K562 (cell line): ENCODE data around the gene PPP1R10. TPM values are rescaled to one million over a fixed set of nuclear protein-coding genes. Genes with fewer than 3 reads are reported as not detected.
A peak's percentile ranks its signal among the peaks of the same experiment; 100 is the strongest.

Source experiments
- CHCHD3 ChIP-seq: fragments of 250-450 bp; sonication (Bioruptor Pico); IDR thresholded peaks from 2 replicates; pipeline ENCODE4 v2.1.2; 2022; ENCODE audit warnings: mild to moderate bottlenecking
- DLX4 ChIP-seq: fragments of 250-450 bp; sonication (Bioruptor Pico); IDR thresholded peaks from 2 replicates; pipeline ENCODE4 v1.6.1; 2021; ENCODE audit warnings: mild to moderate bottlenecking
- DMBX1 ChIP-seq: fragments of 250-450 bp; sonication (Bioruptor Pico); IDR thresholded peaks from 2 replicates; pipeline ENCODE4 v1.8.0; 2022; ENCODE audit warnings: inconsistent platforms, mild to moderate bottlenecking, moderate library complexity, borderline replicate concordance
- MITF ChIP-seq: IDR thresholded peaks from 2 replicates; pipeline ENCODE4 v1.6.1; 2014; ENCODE audit warnings: antibody characterized with exemption
- RREB1 ChIP-seq: fragments of 250-450 bp; sonication (Bioruptor Pico); IDR thresholded peaks from 2 replicates; pipeline ENCODE4 v1.4.0; 2020
- SMARCB1 ChIP-seq: IDR thresholded peaks from 2 replicates; pipeline ENCODE4 v1.6.1; 2011; ENCODE audit warnings: improper control_type of control experiment, low read depth; ENCODE audit not compliant: insufficient read length
- SPI1 ChIP-seq: IDR thresholded peaks from 2 replicates; pipeline ENCODE4 v1.6.1; 2011; ENCODE audit warnings: low read depth, low read length, control low read depth, borderline replicate concordance
- TBP ChIP-seq: optimal IDR thresholded peaks from 2 replicates; pipeline ENCODE3; 2011; ENCODE audit warnings: low read depth, low read length, improper control_type of control experiment
- polyA plus RNA-seq, 8 experiments: library from polyadenylated mRNA; depleted of rRNA in 4 of 8; stranded (reverse) in 5 of 8; unstranded in 3 of 8; fragments of >200 nt; fragmentation: Nextera tagmentation in 2 of 8; fragmentation: Illumina TruSeq in 1 of 8; extraction: Ambion mirVana in 2 of 8; extraction: Trizol in 1 of 8; gene quantifications; 2 replicates each; pipeline versions ENCODE4 v1.2.1 to v1.2.3, GENCODE V29; 2011 to 2014; ENCODE audit warnings: inconsistent platforms in 1 of 8, missing spikeins in 1 of 8
- total RNA-seq, 7 experiments: library from RNA; depleted of rRNA in 6 of 7; stranded (reverse); fragments of >200 nt in 6 of 7; fragmentation: Illumina TruSeq in 2 of 7; extraction: Trizol in 2 of 7; gene quantifications; 2 replicates each; pipeline versions ENCODE4 v1.2.1 to v1.2.3, GENCODE V29; 2011 to 2021; ENCODE audit warnings: low replicate concordance in 1 of 7
- TF ChIP-seq, protein P1 (sequence below): sonication (generic); formaldehyde crosslinking; IDR thresholded peaks from 2 replicates; pipeline ENCODE4 v1.8.0; 2022; ENCODE audit warnings: mild to moderate bottlenecking, missing genetic modification reagents
- TF ChIP-seq, protein P2 (sequence below), 3 experiments: IDR thresholded peaks in 2 of 3; conservative IDR thresholded peaks in 1 of 3; 2 replicates each; pipeline ENCODE4 v1.5.1; 2011 to 2012; ENCODE audit warnings: low read length in 3 of 3, mild to moderate bottlenecking in 3 of 3, control low read depth in 2 of 3, improper control_type of control experiment in 1 of 3, inconsistent platforms in 1 of 3, low read depth in 1 of 3, mixed read lengths in 1 of 3, moderate library complexity in 1 of 3; ENCODE audit not compliant: insufficient read depth in 2 of 3

Gene PPP1R10
- total and polyA plus RNA-seq, 9 of the 15 experiments (the other 6 are each of a cell fraction or from before 2014, with no cell fraction given): 14.1 to 65.5 (median 32.6) TPM

DNA sequence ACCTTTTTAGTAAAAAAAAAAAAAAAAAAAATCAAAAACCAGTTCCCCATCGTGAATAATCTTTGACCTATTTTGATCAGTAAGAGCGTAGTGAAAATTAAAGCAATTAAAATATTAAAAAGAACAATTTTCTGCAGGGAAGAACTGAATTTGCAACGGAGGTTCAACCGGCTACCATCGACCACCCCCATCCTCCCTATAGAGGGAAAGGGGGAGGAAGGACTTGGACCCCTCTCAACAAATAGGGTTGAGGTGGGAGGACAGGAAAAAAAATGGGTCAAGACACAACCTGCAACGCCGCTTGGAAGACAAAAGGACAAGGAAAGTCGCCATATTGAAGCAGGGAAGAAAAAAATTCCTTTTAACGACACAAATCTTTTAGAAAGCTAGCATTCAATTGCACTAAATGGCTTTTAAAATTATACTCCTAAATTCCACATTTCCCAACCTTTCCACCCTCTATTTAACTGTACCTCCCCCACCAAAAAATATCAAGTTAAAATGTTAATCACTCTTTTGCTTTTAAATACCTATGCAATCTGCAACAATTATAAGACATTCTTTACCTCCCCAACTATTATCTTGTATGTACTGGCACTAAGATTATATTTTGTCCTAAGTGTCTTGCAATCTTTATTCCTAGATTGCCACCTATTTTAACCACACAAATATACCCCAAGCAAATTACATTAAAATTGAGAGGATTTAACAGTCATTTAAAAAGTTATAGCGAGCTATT lies 1.7 kb downstream of the PPP1R10 start (continued):
- TF ChIP-seq, protein P1, sequence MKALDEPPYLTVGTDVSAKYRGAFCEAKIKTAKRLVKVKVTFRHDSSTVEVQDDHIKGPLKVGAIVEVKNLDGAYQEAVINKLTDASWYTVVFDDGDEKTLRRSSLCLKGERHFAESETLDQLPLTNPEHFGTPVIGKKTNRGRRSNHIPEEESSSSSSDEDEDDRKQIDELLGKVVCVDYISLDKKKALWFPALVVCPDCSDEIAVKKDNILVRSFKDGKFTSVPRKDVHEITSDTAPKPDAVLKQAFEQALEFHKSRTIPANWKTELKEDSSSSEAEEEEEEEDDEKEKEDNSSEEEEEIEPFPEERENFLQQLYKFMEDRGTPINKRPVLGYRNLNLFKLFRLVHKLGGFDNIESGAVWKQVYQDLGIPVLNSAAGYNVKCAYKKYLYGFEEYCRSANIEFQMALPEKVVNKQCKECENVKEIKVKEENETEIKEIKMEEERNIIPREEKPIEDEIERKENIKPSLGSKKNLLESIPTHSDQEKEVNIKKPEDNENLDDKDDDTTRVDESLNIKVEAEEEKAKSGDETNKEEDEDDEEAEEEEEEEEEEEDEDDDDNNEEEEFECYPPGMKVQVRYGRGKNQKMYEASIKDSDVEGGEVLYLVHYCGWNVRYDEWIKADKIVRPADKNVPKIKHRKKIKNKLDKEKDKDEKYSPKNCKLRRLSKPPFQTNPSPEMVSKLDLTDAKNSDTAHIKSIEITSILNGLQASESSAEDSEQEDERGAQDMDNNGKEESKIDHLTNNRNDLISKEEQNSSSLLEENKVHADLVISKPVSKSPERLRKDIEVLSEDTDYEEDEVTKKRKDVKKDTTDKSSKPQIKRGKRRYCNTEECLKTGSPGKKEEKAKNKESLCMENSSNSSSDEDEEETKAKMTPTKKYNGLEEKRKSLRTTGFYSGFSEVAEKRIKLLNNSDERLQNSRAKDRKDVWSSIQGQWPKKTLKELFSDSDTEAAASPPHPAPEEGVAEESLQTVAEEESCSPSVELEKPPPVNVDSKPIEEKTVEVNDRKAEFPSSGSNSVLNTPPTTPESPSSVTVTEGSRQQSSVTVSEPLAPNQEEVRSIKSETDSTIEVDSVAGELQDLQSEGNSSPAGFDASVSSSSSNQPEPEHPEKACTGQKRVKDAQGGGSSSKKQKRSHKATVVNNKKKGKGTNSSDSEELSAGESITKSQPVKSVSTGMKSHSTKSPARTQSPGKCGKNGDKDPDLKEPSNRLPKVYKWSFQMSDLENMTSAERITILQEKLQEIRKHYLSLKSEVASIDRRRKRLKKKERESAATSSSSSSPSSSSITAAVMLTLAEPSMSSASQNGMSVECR: peak; percentile 19; the same call in 1 of the 2 replicates
- TF ChIP-seq DLX4: peak; percentile 55; the same call in 1 of the 2 replicates
- no peak for TF ChIP-seq RREB1 (CRISPR knock-in tag)
- TF ChIP-seq TBP: no peak
- TF ChIP-seq SPI1: no peak
- TF ChIP-seq, protein P2, sequence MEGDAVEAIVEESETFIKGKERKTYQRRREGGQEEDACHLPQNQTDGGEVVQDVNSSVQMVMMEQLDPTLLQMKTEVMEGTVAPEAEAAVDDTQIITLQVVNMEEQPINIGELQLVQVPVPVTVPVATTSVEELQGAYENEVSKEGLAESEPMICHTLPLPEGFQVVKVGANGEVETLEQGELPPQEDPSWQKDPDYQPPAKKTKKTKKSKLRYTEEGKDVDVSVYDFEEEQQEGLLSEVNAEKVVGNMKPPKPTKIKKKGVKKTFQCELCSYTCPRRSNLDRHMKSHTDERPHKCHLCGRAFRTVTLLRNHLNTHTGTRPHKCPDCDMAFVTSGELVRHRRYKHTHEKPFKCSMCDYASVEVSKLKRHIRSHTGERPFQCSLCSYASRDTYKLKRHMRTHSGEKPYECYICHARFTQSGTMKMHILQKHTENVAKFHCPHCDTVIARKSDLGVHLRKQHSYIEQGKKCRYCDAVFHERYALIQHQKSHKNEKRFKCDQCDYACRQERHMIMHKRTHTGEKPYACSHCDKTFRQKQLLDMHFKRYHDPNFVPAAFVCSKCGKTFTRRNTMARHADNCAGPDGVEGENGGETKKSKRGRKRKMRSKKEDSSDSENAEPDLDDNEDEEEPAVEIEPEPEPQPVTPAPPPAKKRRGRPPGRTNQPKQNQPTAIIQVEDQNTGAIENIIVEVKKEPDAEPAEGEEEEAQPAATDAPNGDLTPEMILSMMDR (IDR thresholded peaks at IDR 0.05 in 2 of 3, conservative IDR thresholded peaks at IDR 0.05 in 1 of 3; ENCODE audit: insufficient read depth in 2 of 3, low read depth in 1 of 3, low read length in 3 of 3): no peak
- no peak; the same call in 1 of the 2 replicates for TF ChIP-seq DMBX1 (CRISPR knock-in tag)
- TF ChIP-seq CHCHD3 (CRISPR knock-in tag): no peak; the same call in 1 of the 2 replicates
- TF ChIP-seq SMARCB1: no peak
- no peak for TF ChIP-seq MITF
